K562 (cell line): ENCODE data around the gene GARIN5B. TPM values are rescaled to one million over a fixed set of nuclear protein-coding genes. Genes with fewer than 3 reads are reported as not detected.

Source experiments
- ATAC-seq: fragments of 200-7000 bp; cut with Tn5 transposase; 3 replicates; pipeline ENCODE4 v1.9.1; 2020; ENCODE audit warnings: moderate library complexity
- BruUV-seq: library from RNA; stranded (reverse); fragments of 400-500 nt; replicated peaks from 2 replicates; lab custom pipeline; 2021; lab: Mats Ljungman, UMichigan
- CTCF ChIA-PET: fragments of 300-600 bp; formaldehyde crosslinking; extraction: SDS; loops from one replicate; lab custom pipeline; 2021; ENCODE audit warnings: low intra/inter-chr PET ratio; lab: Yijun Ruan, JAX
- POLR2A ChIA-PET: fragments of 300-600, 350-650 bp; sonication (Branson Sonifier 250); formaldehyde crosslinking; extraction: SDS; loops from one replicate; lab custom pipeline; 2021; ENCODE audit warnings: antibody characterized with exemption, inconsistent platforms; lab: Yijun Ruan, JAX
- DNase-seq, 4 experiments: peaks; one replicate each; pipeline versions ENCODE4 v3.0.0 to v3.0.0-alpha.2; 2011 to 2018; ENCODE audit warnings: low spot score in 3 of 4, mixed read lengths in 3 of 4; ENCODE audit errors: extremely low read depth in 1 of 4
- FAIRE-seq: peaks from 2 replicates; lab custom pipeline; 2011; peaks lifted over from hg19 to GRCh38; lab: Jason Lieb, UNC
- H2AFZ ChIP-seq: 2 replicates; pipeline ENCODE4 v1.6.0; 2011; ENCODE audit warnings: low read depth, low read length, control low read depth, inconsistent platforms
- H3K27ac ChIP-seq: fragments of 200-600 bp; 3 replicates; pipeline ENCODE4 v1.8.0; 2011; ENCODE audit warnings: low read depth, mild to moderate bottlenecking, control low read depth, inconsistent platforms, low read length, moderate library complexity, mixed read lengths; ENCODE audit errors: extremely low read depth
- H3K27me3 ChIP-seq, 2 experiments: fragments of 300-600 bp in 1 of 2; 2 replicates in 1 of 2; 3 replicates in 1 of 2; pipeline versions ENCODE4 v1.6.0 to v1.8.0; 2011; ENCODE audit warnings: inconsistent platforms in 2 of 2, low read length in 2 of 2, mild to moderate bottlenecking in 1 of 2, mixed read lengths in 1 of 2, moderate library complexity in 1 of 2; ENCODE audit not compliant: control insufficient read depth in 2 of 2, insufficient read depth in 2 of 2
- H3K36me3 ChIP-seq: fragments of 300-600 bp; 3 replicates; pipeline ENCODE4 v1.8.0; 2011; ENCODE audit warnings: mild to moderate bottlenecking, low read length, inconsistent platforms; ENCODE audit not compliant: control insufficient read depth, insufficient read depth
- H3K4me1 ChIP-seq, 2 experiments: fragments of 200-600 bp in 1 of 2; replicated peaks in 1 of 2; 2 replicates in 1 of 2; 3 replicates in 1 of 2; pipeline versions ENCODE4 v1.5.1 to v1.8.0; 2011; ENCODE audit warnings: inconsistent platforms in 2 of 2, low read length in 2 of 2, mild to moderate bottlenecking in 1 of 2, mixed read lengths in 1 of 2, moderate library complexity in 1 of 2; ENCODE audit not compliant: control insufficient read depth in 2 of 2, insufficient read depth in 2 of 2
- H3K4me2 ChIP-seq: 2 replicates; pipeline ENCODE4 v1.6.1; 2011; ENCODE audit warnings: low read length, control low read depth, inconsistent platforms, mixed read lengths; ENCODE audit not compliant: insufficient read depth
- H3K4me3 ChIP-seq: fragments of 200-600 bp; sonication (generic), shearing (Covaris generic); 2 replicates; pipeline ENCODE4 v1.5.1; 2016; ENCODE audit warnings: control low read depth, inconsistent platforms
- H3K79me2 ChIP-seq: fragments of 200-600 bp; 3 replicates; pipeline ENCODE4 v1.8.0; 2011; ENCODE audit warnings: low read length, inconsistent platforms; ENCODE audit not compliant: control insufficient read depth, insufficient read depth
- H3K9ac ChIP-seq, 2 experiments: 2 replicates each; pipeline versions ENCODE4 v1.6.0 to v1.6.1; 2011; ENCODE audit warnings: low read depth in 2 of 2, low read length in 2 of 2, control low read depth in 1 of 2, inconsistent platforms in 1 of 2, mild to moderate bottlenecking in 1 of 2, mixed read lengths in 1 of 2; ENCODE audit not compliant: insufficient read depth in 1 of 2
- H3K9me1 ChIP-seq: one replicate; pipeline ENCODE4 v1.6.0; 2011; ENCODE audit warnings: inconsistent platforms, mild to moderate bottlenecking, low read length, moderate library complexity; ENCODE audit not compliant: control insufficient read depth, insufficient read depth
- H3K9me3 ChIP-seq: replicated peaks from 2 replicates; pipeline ENCODE4 v1.5.1; 2011; ENCODE audit warnings: low read depth, low read length, inconsistent platforms; ENCODE audit not compliant: control insufficient read depth, insufficient read depth
- H4K20me1 ChIP-seq: replicated peaks from 2 replicates; pipeline ENCODE4 v1.6.1; 2011; ENCODE audit warnings: low read length, inconsistent platforms, mixed read lengths; ENCODE audit not compliant: control insufficient read depth, insufficient read depth
- CXXC5 ChIP-seq: fragments of 250-450 bp; sonication (Bioruptor Pico); IDR thresholded peaks from 2 replicates; pipeline ENCODE4 v1.8.0; 2022; ENCODE audit warnings: inconsistent platforms, mild to moderate bottlenecking, moderate library complexity
- RBM14 ChIP-seq: fragments of 200-400 bp; formaldehyde crosslinking; IDR thresholded peaks from 2 replicates; pipeline ENCODE4 v1.6.1; 2018; ENCODE audit warnings: low read depth, mild to moderate bottlenecking, low read length, moderate library complexity, borderline replicate concordance; ENCODE audit not compliant: insufficient read depth
- RCOR1 ChIP-seq, 2 experiments: IDR thresholded peaks; 2 replicates each; pipeline ENCODE4 v1.6.1; 2012; ENCODE audit warnings: low read depth in 2 of 2, low read length in 2 of 2, borderline replicate concordance in 1 of 2, improper control_type of control experiment in 1 of 2
- STAG1 ChIP-seq: sonication (generic); formaldehyde crosslinking; IDR thresholded peaks from 2 replicates; pipeline ENCODE4 v1.5.0; 2020; ENCODE audit warnings: missing genetic modification reagents, borderline replicate concordance
- TEAD4 ChIP-seq, 2 experiments: sonication (generic) in 1 of 2; formaldehyde crosslinking in 1 of 2; IDR thresholded peaks; 2 replicates each; pipeline versions ENCODE4 v1.6.1 to v1.8.0; 2012 to 2022; ENCODE audit warnings: borderline replicate concordance in 1 of 2, inconsistent platforms in 1 of 2, low read length in 1 of 2, mild to moderate bottlenecking in 1 of 2, missing genetic modification reagents in 1 of 2
- TOE1 ChIP-seq, 2 experiments: fragments of 450-650 bp in 1 of 2; sonication (generic) in 1 of 2; formaldehyde crosslinking in 1 of 2; IDR thresholded peaks; 2 replicates each; pipeline versions ENCODE4 v1.7.1 to v1.8.0; 2016 to 2022; ENCODE audit warnings: borderline replicate concordance in 2 of 2, mild to moderate bottlenecking in 2 of 2, antibody characterized with exemption in 1 of 2, inconsistent platforms in 1 of 2, low read depth in 1 of 2, missing genetic modification reagents in 1 of 2, moderate library complexity in 1 of 2
- TRIM24 ChIP-seq, 2 experiments: fragments of 450-650 bp; IDR thresholded peaks; 2 replicates each; pipeline ENCODE4 v1.6.1; 2016
- ZFP91 ChIP-seq: sonication (generic); formaldehyde crosslinking; IDR thresholded peaks from 2 replicates; pipeline ENCODE4 v1.8.0; 2022; ENCODE audit warnings: mild to moderate bottlenecking, missing genetic modification reagents
- ZNF76 ChIP-seq: fragments of 250-450 bp; sonication (Bioruptor Pico); IDR thresholded peaks from 2 replicates; pipeline ENCODE4 v1.4.0; 2020; ENCODE audit warnings: mild to moderate bottlenecking, moderate library complexity, borderline replicate concordance
- ZZZ3 ChIP-seq: fragments of 450-650 bp; IDR thresholded peaks from 2 replicates; pipeline ENCODE4 v1.6.1; 2016; ENCODE audit warnings: antibody characterized with exemption, mild to moderate bottlenecking, moderate library complexity
- WGBS: fragments of 100-300 bp; shearing (Covaris generic); methylation state at CpG from one replicate; pipeline ENCODE4 v1.1.6; 2016; ENCODE audit warnings: low coverage, mixed read lengths; ENCODE audit not compliant: insufficient coverage; ENCODE audit errors: missing lambda C conversion rate; 5-methylcytosine and 5-hydroxymethylcytosine counted together
- in situ Hi-C: fragments of 300-500 bp; cut with MboI; formaldehyde crosslinking; loops from 4 replicates; pipeline ENCODE4 v1.15.0; 2018; ENCODE audit warnings: inconsistent platforms, mixed read lengths
- intact Hi-C: fragments of 100-400 bp; cut with micrococcal nuclease; formaldehyde crosslinking; loops from 2 replicates; pipeline ENCODE4 v1.14.2; 2022
- polyA plus RNA-seq, 8 experiments: library from polyadenylated mRNA; depleted of rRNA in 4 of 8; stranded (reverse) in 5 of 8; unstranded in 3 of 8; fragments of >200 nt; fragmentation: Nextera tagmentation in 2 of 8; fragmentation: Illumina TruSeq in 1 of 8; extraction: Ambion mirVana in 2 of 8; extraction: Trizol in 1 of 8; gene quantifications; 2 replicates each; pipeline versions ENCODE4 v1.2.1 to v1.2.3, GENCODE V29; 2011 to 2014; ENCODE audit warnings: inconsistent platforms in 1 of 8, missing spikeins in 1 of 8
- total RNA-seq, 7 experiments: library from RNA; depleted of rRNA in 6 of 7; stranded (reverse); fragments of >200 nt in 6 of 7; fragmentation: Illumina TruSeq in 2 of 7; extraction: Trizol in 2 of 7; gene quantifications; 2 replicates each; pipeline versions ENCODE4 v1.2.1 to v1.2.3, GENCODE V29; 2011 to 2021; ENCODE audit warnings: low replicate concordance in 1 of 7
- TF ChIP-seq, protein P1 (sequence below), 2 experiments: IDR thresholded peaks in 1 of 2; conservative IDR thresholded peaks in 1 of 2; 2 replicates each; pipeline ENCODE4 v1.6.1; 2016; ENCODE audit warnings: low read depth in 2 of 2, mild to moderate bottlenecking in 1 of 2, missing compliant biosample characterization in 1 of 2, missing genetic modification characterization in 1 of 2, moderate library complexity in 1 of 2

GARIN5B gene
- total and polyA plus RNA-seq, 9 of the 15 experiments (the other 6 are each of a cell fraction or from before 2014, with no cell fraction given), result not detected

DNA sequence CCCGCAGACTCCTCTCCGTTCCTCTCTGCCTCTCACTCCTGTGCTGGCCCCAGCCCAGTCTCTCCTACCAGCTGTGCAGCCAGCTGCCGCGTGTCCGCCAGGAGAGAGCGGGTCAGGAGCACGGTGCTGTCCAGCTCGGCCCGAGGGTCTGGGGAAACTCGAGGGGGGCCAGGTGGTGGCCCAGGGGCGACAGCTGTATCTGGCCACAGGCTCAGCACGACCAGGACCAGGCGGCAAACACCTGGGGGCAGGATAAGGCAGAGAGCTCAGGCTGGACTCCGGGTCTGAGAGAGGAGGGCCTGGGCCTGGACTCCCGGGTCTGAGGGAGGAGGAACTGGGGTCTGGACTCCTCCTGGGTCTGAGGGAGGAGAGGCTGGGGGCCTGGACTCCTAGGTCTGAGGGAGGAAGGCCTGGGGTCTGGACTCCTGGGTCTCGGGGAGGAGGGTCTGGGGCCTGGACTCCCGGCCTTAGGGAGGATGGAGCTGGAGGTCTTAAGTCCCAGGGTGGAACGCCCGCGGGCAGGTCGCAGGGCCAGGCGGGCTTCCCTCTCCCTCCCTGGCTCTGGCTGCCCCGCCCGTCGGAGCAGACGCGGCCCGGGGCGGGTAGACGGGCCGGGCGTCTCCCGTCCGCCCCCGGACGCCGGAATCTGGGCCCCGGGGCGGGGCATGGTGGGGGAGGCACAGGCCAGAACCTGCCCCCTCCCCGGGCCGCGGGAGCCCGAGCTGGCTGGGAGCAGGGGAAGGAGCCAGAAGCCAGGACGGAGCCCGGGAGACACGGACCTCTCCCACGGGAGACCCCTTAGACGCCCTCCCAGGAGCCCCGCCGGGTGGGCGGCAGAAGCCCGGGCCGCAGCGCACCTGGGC lies 5.9 kb upstream of the GARIN5B start:
- Histone ChIP-seq H3K4me3 (peak overlapping the region; percentile 19; the same call in 1 of the 2 replicates), H3K4me1 (peaks cover under 1 to 52% of the 10 kb centered on the region in 2 experiments; a peak in 3 of 5 replicates), H3K9ac (peak overlapping the region; percentile 12 to 71; a peak in 3 of 4 replicates), H4K20me1 (0 out of 2 replicates have a peak, but pooled peaks cover 3% of the 10 kb centered on the region), H3K27me3 (peaks cover 11% of the 10 kb centered on the region in 2 experiments; a peak in 4 of 5 replicates), H3K4me2 (peak overlapping the region; percentile 18; the same call in 1 of the 2 replicates), H3K36me3 (no peaks in the 10 kb centered on the region), H3K27ac (no peak overlapping the region), H3K9me3 (no peaks in the 10 kb centered on the region), H3K9me1 (no peaks in the 10 kb centered on the region), H2AFZ (peak overlapping the region; percentile 63), H3K79me2 (no peaks in the 10 kb centered on the region)
- no TSS peak for BruUV-seq
- intact Hi-C loops (no loop called here), in situ Hi-C loops (no loop called here)
- FAIRE-seq, result no peak
- ChIA-PET CTCF (no interaction called here), POLR2A (interaction anchor here (0.7 to 1.5 kb wide), 4 partner anchors 8 to 37 kb away, joined by 3 to 6 read pairs (median 4); no protein-coding TSS in a partner anchor)
- 34% methylated on average over 19 of the region's 54 CpGs for WGBS
- peak; percentile 85 for ATAC-seq
- DNase-seq, result peak; percentile 67 to 92 (median 86)
- TF ChIP-seq ZFP91 (CRISPR knock-in tag) (no peak), TEAD4 (IDR thresholded peaks at IDR 0.05; ENCODE audit: low read length) (peak; percentile 35; the same call in 1 of the 2 replicates), TEAD4 (CRISPR knock-in tag; IDR thresholded peaks at IDR 0.05; ENCODE audit: borderline replicate concordance) (no peak), TOE1 (IDR thresholded peaks at IDR 0.05; ENCODE audit: borderline replicate concordance) (no peak), TOE1 (CRISPR knock-in tag; IDR thresholded peaks at IDR 0.05; ENCODE audit: borderline replicate concordance, low read depth) (no peak), ZNF76 (CRISPR knock-in tag) (no peak), RBM14 (no peak), TRIM24 (IDR thresholded peaks at IDR 0.05) (peak in 1 of 2 experiments; percentile 8; a peak in 1 of 4 replicates), CXXC5 (peak; percentile 39), RCOR1 (IDR thresholded peaks at IDR 0.05; ENCODE audit: borderline replicate concordance in 1 of 2, low read depth in 2 of 2, low read length in 2 of 2) (peak in 1 of 2 experiments; percentile 63; a peak in 2 of 4 replicates), STAG1 (CRISPR knock-in tag) (no peak), ZZZ3 (no peak)
- TF ChIP-seq, protein P1, sequence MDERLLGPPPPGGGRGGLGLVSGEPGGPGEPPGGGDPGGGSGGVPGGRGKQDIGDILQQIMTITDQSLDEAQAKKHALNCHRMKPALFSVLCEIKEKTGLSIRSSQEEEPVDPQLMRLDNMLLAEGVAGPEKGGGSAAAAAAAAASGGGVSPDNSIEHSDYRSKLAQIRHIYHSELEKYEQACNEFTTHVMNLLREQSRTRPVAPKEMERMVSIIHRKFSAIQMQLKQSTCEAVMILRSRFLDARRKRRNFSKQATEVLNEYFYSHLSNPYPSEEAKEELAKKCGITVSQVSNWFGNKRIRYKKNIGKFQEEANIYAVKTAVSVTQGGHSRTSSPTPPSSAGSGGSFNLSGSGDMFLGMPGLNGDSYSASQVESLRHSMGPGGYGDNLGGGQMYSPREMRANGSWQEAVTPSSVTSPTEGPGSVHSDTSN (CRISPR knock-in tag; IDR thresholded peaks at IDR 0.05; ENCODE audit: low read depth), result no peak
- TF ChIP-seq, protein P1 (tag; conservative IDR thresholded peaks at IDR 0.05; ENCODE audit: low read depth), result no peak
